ENCODE results near the gene ARID1B.

GRCh38 chr6:157058574-157058973, 281.4 kb downstream of the ARID1B start:
- TF ChIP-seq CTCF (IDR thresholded peaks at IDR 0.05): no peak
- TF ChIP-seq POLR2A (IDR thresholded peaks at IDR 0.05): no peak

Measured in transverse colon (tissue), 3 donors.